PFSK-1 (cell line): ENCODE measurements around the gene KIF26A.

Experiments
- FOXP2 ChIP-seq: optimal IDR thresholded peaks from 2 replicates; pipeline ENCODE3; 2011; ENCODE audit warnings: borderline replicate concordance, control low read depth, inconsistent platforms; ENCODE audit not compliant: insufficient read depth; ENCODE audit errors: extremely low read length, extremely low read depth
- POLR2AphosphoS5 ChIP-seq: IDR thresholded peaks from 2 replicates; pipeline ENCODE4 v1.6.1; 2012; ENCODE audit warnings: low read depth, mild to moderate bottlenecking, control low read depth, low read length, moderate library complexity
- REST ChIP-seq, 2 experiments: IDR thresholded peaks; 2 replicates each; pipeline versions ENCODE4 v1.6.1 to v1.8.0; 2011 to 2012; ENCODE audit warnings: low read depth in 2 of 2, low read length in 2 of 2, control low read depth in 1 of 2, inconsistent platforms in 1 of 2, mild to moderate bottlenecking in 1 of 2, moderate library complexity in 1 of 2; ENCODE audit not compliant: insufficient read depth in 1 of 2
- SIN3A ChIP-seq: IDR thresholded peaks from 2 replicates; pipeline ENCODE4 v1.6.1; 2012; ENCODE audit warnings: mild to moderate bottlenecking, low read length, moderate library complexity, borderline replicate concordance; ENCODE audit not compliant: insufficient read depth
- TAF1 ChIP-seq: IDR thresholded peaks from 2 replicates; pipeline ENCODE4 v1.6.1; 2012; ENCODE audit warnings: low read length, control low read depth, borderline replicate concordance; ENCODE audit not compliant: insufficient read depth

The KIF26A gene

GRCh38 chr14:104107611-104108569 is 30.5 kb upstream of the KIF26A start:
- TF ChIP-seq SIN3A (no peak), REST (IDR thresholded peaks at IDR 0.05; ENCODE audit: insufficient read depth in 1 of 2, low read depth in 2 of 2, low read length in 2 of 2) (no peak), POLR2AphosphoS5 (no peak), FOXP2 (no peak), TAF1 (no peak)

- no peak for TF ChIP-seq POLR2AphosphoS5
- no peak for TF ChIP-seq REST (IDR thresholded peaks at IDR 0.05; ENCODE audit: insufficient read depth in 1 of 2, low read depth in 2 of 2, low read length in 2 of 2)
- no peak for TF ChIP-seq FOXP2
- no peak for TF ChIP-seq TAF1
- TF ChIP-seq SIN3A, result no peak
These were observed 29.5 kb upstream of the KIF26A start for GRCh38 chr14:104108570-104109541.

GRCh38 chr14:104109731-104110361 is 28.5 kb upstream of the KIF26A start:
- TF ChIP-seq FOXP2 (no peak), TAF1 (no peak), REST (IDR thresholded peaks at IDR 0.05; ENCODE audit: insufficient read depth in 1 of 2, low read depth in 2 of 2, low read length in 2 of 2) (no peak), POLR2AphosphoS5 (no peak), SIN3A (no peak)

- TF ChIP-seq TAF1 (no peak), SIN3A (no peak), POLR2AphosphoS5 (no peak), FOXP2 (no peak), REST (IDR thresholded peaks at IDR 0.05; ENCODE audit: insufficient read depth in 1 of 2, low read depth in 2 of 2, low read length in 2 of 2) (no peak)
These were observed 27.7 kb upstream of the KIF26A start for GRCh38 chr14:104110491-104111209.
